Mesenchymal stem cell (in vitro differentiated cells and primary cell): ENCODE results near the gene CCDC80.

ENCODE experiments used
- DNase-seq: peaks from one replicate; pipeline ENCODE4 v3.0.0-alpha.2; 2013
- H2AFZ ChIP-seq: one replicate; pipeline ENCODE4 v1.6.1; 2013; ENCODE audit warnings: low read depth, mild to moderate bottlenecking, control low read depth, inconsistent platforms, low read length, moderate library complexity
- H2AK5ac ChIP-seq: 2 replicates; pipeline ENCODE4 v1.6.1; 2013; ENCODE audit warnings: low read length, moderate library complexity, mild to moderate bottlenecking, inconsistent platforms; ENCODE audit not compliant: severe bottlenecking
- H2BK120ac ChIP-seq: one replicate; pipeline ENCODE4 v1.6.1; 2013; ENCODE audit warnings: low read depth, mild to moderate bottlenecking, inconsistent platforms, low read length, moderate library complexity
- H2BK12ac ChIP-seq, 2 experiments: one replicate each; pipeline ENCODE4 v1.6.1; 2013; ENCODE audit warnings: inconsistent platforms in 2 of 2, low read length in 2 of 2, mild to moderate bottlenecking in 2 of 2, moderate library complexity in 2 of 2, control low read depth in 1 of 2
- H2BK15ac ChIP-seq: one replicate; pipeline ENCODE4 v1.6.1; 2013; ENCODE audit warnings: mild to moderate bottlenecking, low read depth, inconsistent platforms; ENCODE audit not compliant: poor library complexity, severe bottlenecking
- H2BK5ac ChIP-seq: 2 replicates; pipeline ENCODE4 v1.6.1; 2013; ENCODE audit warnings: low read depth, mild to moderate bottlenecking, low read length, control low read depth, inconsistent platforms; ENCODE audit not compliant: poor library complexity, severe bottlenecking
- H3K14ac ChIP-seq, 2 experiments: one replicate each; pipeline ENCODE4 v1.6.1; 2013; ENCODE audit warnings: inconsistent platforms in 2 of 2, low read length in 2 of 2, control low read depth in 1 of 2, mild to moderate bottlenecking in 1 of 2, moderate library complexity in 1 of 2
- H3K18ac ChIP-seq, 2 experiments: one replicate each; pipeline ENCODE4 v1.6.1; 2013; ENCODE audit warnings: inconsistent platforms in 2 of 2, low read length in 2 of 2, control low read depth in 1 of 2, low read depth in 1 of 2, mild to moderate bottlenecking in 1 of 2
- H3K23ac ChIP-seq, 2 experiments: one replicate each; pipeline ENCODE4 v1.6.1; 2013; ENCODE audit warnings: inconsistent platforms in 2 of 2, low read length in 2 of 2, mild to moderate bottlenecking in 2 of 2, moderate library complexity in 2 of 2, control low read depth in 1 of 2
- H3K27ac ChIP-seq: 2 replicates; pipeline ENCODE4 v1.5.1; 2013; ENCODE audit warnings: mild to moderate bottlenecking, moderate library complexity, low read length, control low read depth, inconsistent platforms; ENCODE audit not compliant: poor library complexity, severe bottlenecking
- H3K27me3 ChIP-seq, 2 experiments: 2 replicates each; pipeline versions ENCODE4 v1.6.1 to v1.7.0; 2013; ENCODE audit warnings: low read length in 2 of 2, mild to moderate bottlenecking in 2 of 2, moderate library complexity in 2 of 2, control low read depth in 1 of 2, inconsistent platforms in 1 of 2; ENCODE audit not compliant: control insufficient read depth in 1 of 2, insufficient read depth in 1 of 2
- H3K36me3 ChIP-seq, 2 experiments: 2 replicates each; pipeline versions ENCODE4 v1.6.1 to v1.7.0; 2013; ENCODE audit warnings: low read length in 2 of 2, control low read depth in 1 of 2, inconsistent platforms in 1 of 2, low read depth in 1 of 2, mild to moderate bottlenecking in 1 of 2; ENCODE audit not compliant: insufficient read depth in 2 of 2, control insufficient read depth in 1 of 2
- H3K4ac ChIP-seq, 2 experiments: one replicate each; pipeline ENCODE4 v1.6.1; 2013; ENCODE audit warnings: inconsistent platforms in 2 of 2, low read length in 2 of 2, mild to moderate bottlenecking in 2 of 2, moderate library complexity in 2 of 2, control low read depth in 1 of 2, low read depth in 1 of 2
- H3K4me1 ChIP-seq: 2 replicates; pipeline ENCODE4 v1.6.1; 2013; ENCODE audit warnings: low read depth, low read length, control low read depth; ENCODE audit not compliant: control insufficient read depth, insufficient read depth
- H3K4me2 ChIP-seq: 2 replicates; pipeline ENCODE4 v1.6.1; 2013; ENCODE audit warnings: low read length, mild to moderate bottlenecking, inconsistent platforms; ENCODE audit not compliant: poor library complexity, severe bottlenecking
- H3K4me3 ChIP-seq, 2 experiments: 2 replicates each; pipeline versions ENCODE4 v1.5.1 to v1.7.0; 2013; ENCODE audit warnings: low read length in 2 of 2, mild to moderate bottlenecking in 2 of 2, control low read depth in 1 of 2, low read depth in 1 of 2; ENCODE audit not compliant: insufficient read depth in 1 of 2
- H3K79me1 ChIP-seq: replicated peaks from 2 replicates; pipeline ENCODE4 v1.6.1; 2013; ENCODE audit warnings: mild to moderate bottlenecking, control low read depth, low read length, inconsistent platforms; ENCODE audit not compliant: poor library complexity, severe bottlenecking
- H3K9ac ChIP-seq: 2 replicates; pipeline ENCODE4 v1.7.0; 2013; ENCODE audit warnings: mild to moderate bottlenecking, low read length, moderate library complexity
- H3K9me3 ChIP-seq: 2 replicates; pipeline ENCODE4 v1.7.0; 2013; ENCODE audit warnings: mild to moderate bottlenecking, low read length; ENCODE audit not compliant: control insufficient read depth
- H4K8ac ChIP-seq: one replicate; pipeline ENCODE4 v1.6.1; 2013; ENCODE audit warnings: inconsistent platforms, mild to moderate bottlenecking, low read length, moderate library complexity
- H4K91ac ChIP-seq: one replicate; pipeline ENCODE4 v1.6.1; 2013; ENCODE audit warnings: mild to moderate bottlenecking, low read length, inconsistent platforms
- WGBS: methylation state at CpG from one replicate; pipeline ENCODE4 v1.1.7; 2013; ENCODE audit warnings: mixed read lengths; 5-methylcytosine and 5-hydroxymethylcytosine counted together

Gene CCDC80

GRCh38 chr3:112606098-112606497 lies 34.8 kb downstream of the CCDC80 start:
- H2BK5ac ChIP-seq, result no peak overlapping the region
- H4K8ac ChIP-seq, result no peak overlapping the region
- no peak overlapping the region for H3K23ac ChIP-seq
- no peaks in the 10 kb centered on the region for H3K9me3 ChIP-seq
- H2AFZ ChIP-seq, result no peak overlapping the region
- H3K4me1 ChIP-seq, result peaks cover 2% of the 10 kb centered on the region
- DNase-seq, result no peak
- no peaks in the 10 kb centered on the region for H3K27me3 ChIP-seq
- no peak overlapping the region for H3K4ac ChIP-seq
- no peak overlapping the region for H2BK120ac ChIP-seq
- H3K36me3 ChIP-seq, result peaks cover 0 to 92% of the 10 kb centered on the region in 2 experiments
- H3K18ac ChIP-seq, result no peak overlapping the region
- WGBS, result 98% methylated on average over 2 of the region's 2 CpGs
- no peak overlapping the region for H3K27ac ChIP-seq
- H2BK15ac ChIP-seq, result no peak overlapping the region
- H3K79me1 ChIP-seq, result no peaks in the 10 kb centered on the region
- no peak overlapping the region for H4K91ac ChIP-seq
- no peak overlapping the region for H2AK5ac ChIP-seq
- H3K14ac ChIP-seq, result no peak overlapping the region
- H3K4me2 ChIP-seq, result no peak overlapping the region
- no peak overlapping the region for H3K4me3 ChIP-seq
- no peak overlapping the region for H2BK12ac ChIP-seq
- peak overlapping the region; percentile 84 for H3K9ac ChIP-seq

GRCh38 chr3:112605285-112605684 lies 35.7 kb downstream of the CCDC80 start:
- Histone ChIP-seq H3K27me3 (no peaks in the 10 kb centered on the region), H3K4me2 (peak overlapping the region; percentile 3), H3K36me3 (peaks cover 0 to 94% of the 10 kb centered on the region in 2 experiments), H3K23ac (no peak overlapping the region), H3K79me1 (no peaks in the 10 kb centered on the region), H3K9ac (peak overlapping the region; percentile 84), H3K9me3 (no peaks in the 10 kb centered on the region), H3K4me3 (no peak overlapping the region), H3K4ac (no peak overlapping the region), H2BK12ac (peak overlapping the region in 1 of 2 experiments; percentile 54), H2BK5ac (no peak overlapping the region), H3K18ac (no peak overlapping the region), H3K27ac (peak overlapping the region; percentile 67), H4K91ac (peak overlapping the region; percentile 68), H2BK120ac (peak overlapping the region; percentile 19), H2AK5ac (no peak overlapping the region), H4K8ac (peak overlapping the region; percentile 41), H2AFZ (no peak overlapping the region), H2BK15ac (no peak overlapping the region), H3K14ac (no peak overlapping the region), H3K4me1 (peaks cover 2% of the 10 kb centered on the region)
- 91% methylated on average over 9 of the region's 9 CpGs for WGBS
- DNase-seq, result peak; percentile 62

GRCh38 chr3:112604536-112604935 lies 36.4 kb downstream of the CCDC80 start:
- Histone ChIP-seq H3K14ac (no peak overlapping the region), H2BK15ac (no peak overlapping the region), H3K79me1 (no peaks in the 10 kb centered on the region)

GRCh38 chr3:112602217-112602838 lies 38.6 kb downstream of the CCDC80 start:
- no peak overlapping the region for H4K8ac ChIP-seq
- no peak overlapping the region for H3K4me3 ChIP-seq
- H3K4ac ChIP-seq, result no peak overlapping the region
- no peak overlapping the region for H2BK120ac ChIP-seq
- H3K14ac ChIP-seq, result no peak overlapping the region
- H4K91ac ChIP-seq, result no peak overlapping the region
- H3K36me3 ChIP-seq, result peaks cover 0 to 94% of the 10 kb centered on the region in 2 experiments
- no peak overlapping the region for H2AFZ ChIP-seq
- no peaks in the 10 kb centered on the region for H3K9me3 ChIP-seq
- DNase-seq, result no peak
- no peak overlapping the region for H3K18ac ChIP-seq
- H3K4me1 ChIP-seq, result peaks cover 2% of the 10 kb centered on the region
- H2BK5ac ChIP-seq, result no peak overlapping the region
- H3K4me2 ChIP-seq, result no peak overlapping the region
- no peak overlapping the region for H3K27ac ChIP-seq
- H3K23ac ChIP-seq, result no peak overlapping the region
- no peak overlapping the region for H3K9ac ChIP-seq
- H2AK5ac ChIP-seq, result no peak overlapping the region
- H2BK12ac ChIP-seq, result no peak overlapping the region
- no peak overlapping the region for H2BK15ac ChIP-seq
- no peaks in the 10 kb centered on the region for H3K27me3 ChIP-seq
- no peaks in the 10 kb centered on the region for H3K79me1 ChIP-seq

More at GRCh38 chr3:112604536-112604935, 36.4 kb downstream of the CCDC80 start:
- peak; percentile 48 for DNase-seq
- Histone ChIP-seq H3K4me2 (no peak overlapping the region), H3K23ac (no peak overlapping the region), H2BK120ac (no peak overlapping the region), H4K91ac (no peak overlapping the region), H3K9ac (peak overlapping the region; percentile 84), H3K4ac (no peak overlapping the region), H3K4me3 (no peak overlapping the region), H3K9me3 (no peaks in the 10 kb centered on the region), H2AK5ac (no peak overlapping the region), H3K36me3 (peaks cover 0 to 94% of the 10 kb centered on the region in 2 experiments), H3K27ac (peak overlapping the region; percentile 70), H2BK5ac (no peak overlapping the region), H3K4me1 (peaks cover 2% of the 10 kb centered on the region), H2BK12ac (no peak overlapping the region), H4K8ac (no peak overlapping the region), H2AFZ (no peak overlapping the region), H3K27me3 (no peaks in the 10 kb centered on the region), H3K18ac (no peak overlapping the region)
- WGBS, result 74% methylated on average over 2 of the region's 4 CpGs
